GM18858 (cell line): ENCODE measurements around the gene SOX13.
"Not testable (repeated sequence)": the region's sequence is repeated elsewhere in the genome, so short reads cannot be mapped to it uniquely, and the experiment has no call there.

ENCODE experiments used
- ATAC-seq: cut with Tn5 transposase; IDR thresholded peaks from one replicate; pipeline ENCODE4 v1.9.1; 2021; ENCODE audit not compliant: unreplicated experiment

The SOX13 gene

DNA sequence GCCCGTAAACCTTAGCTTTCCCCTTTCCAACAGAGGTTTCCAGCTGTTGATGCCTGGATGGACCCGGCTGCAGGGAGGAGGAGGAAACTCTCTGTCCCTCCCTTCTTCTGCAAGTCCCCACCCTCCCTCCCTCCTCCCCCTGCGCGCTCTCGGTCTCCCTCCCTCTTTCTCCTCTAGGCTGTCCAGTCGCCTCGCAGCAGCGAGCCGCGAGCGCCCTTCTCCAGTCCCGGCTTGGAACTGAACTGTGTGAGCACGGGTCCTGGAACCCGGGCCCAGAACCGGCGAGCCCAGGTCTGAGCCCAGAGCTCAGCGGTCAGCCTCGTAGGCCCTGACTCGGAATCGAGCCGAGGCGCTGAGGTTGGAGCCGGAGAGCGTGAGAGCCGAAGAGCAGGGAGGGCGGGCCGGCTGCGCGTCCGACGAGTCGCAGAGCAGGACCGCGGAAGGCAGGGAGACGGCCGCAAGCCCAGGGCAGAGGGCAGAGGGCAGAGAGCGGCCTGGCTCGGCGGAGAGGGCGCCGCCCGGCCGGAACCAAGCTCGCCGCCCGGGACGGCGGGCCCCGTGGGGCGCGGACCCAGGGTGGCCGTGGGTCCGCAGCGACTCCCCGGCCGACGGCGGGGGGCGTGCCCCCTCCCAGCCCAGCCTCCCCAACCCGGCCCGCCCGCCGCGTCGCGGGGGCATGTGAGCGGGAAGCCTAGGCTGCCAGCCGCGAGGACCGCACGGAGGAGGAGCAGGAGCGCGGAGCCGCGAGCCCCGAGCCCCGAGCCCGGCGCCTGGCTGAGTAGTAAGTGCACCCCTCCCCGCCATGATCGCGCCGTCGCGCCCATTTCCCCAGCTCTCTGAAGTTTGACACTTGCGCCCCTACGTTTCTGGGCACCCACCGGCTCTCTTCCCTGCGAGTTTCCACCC is at the start of gene SOX13:
TSS of gene SOX13 (plus strand) at position 185 of the 906 bp plus-strand sequence. CDS start 39,801 bp downstream, outside the sequence.
- no peak for ATAC-seq

DNA sequence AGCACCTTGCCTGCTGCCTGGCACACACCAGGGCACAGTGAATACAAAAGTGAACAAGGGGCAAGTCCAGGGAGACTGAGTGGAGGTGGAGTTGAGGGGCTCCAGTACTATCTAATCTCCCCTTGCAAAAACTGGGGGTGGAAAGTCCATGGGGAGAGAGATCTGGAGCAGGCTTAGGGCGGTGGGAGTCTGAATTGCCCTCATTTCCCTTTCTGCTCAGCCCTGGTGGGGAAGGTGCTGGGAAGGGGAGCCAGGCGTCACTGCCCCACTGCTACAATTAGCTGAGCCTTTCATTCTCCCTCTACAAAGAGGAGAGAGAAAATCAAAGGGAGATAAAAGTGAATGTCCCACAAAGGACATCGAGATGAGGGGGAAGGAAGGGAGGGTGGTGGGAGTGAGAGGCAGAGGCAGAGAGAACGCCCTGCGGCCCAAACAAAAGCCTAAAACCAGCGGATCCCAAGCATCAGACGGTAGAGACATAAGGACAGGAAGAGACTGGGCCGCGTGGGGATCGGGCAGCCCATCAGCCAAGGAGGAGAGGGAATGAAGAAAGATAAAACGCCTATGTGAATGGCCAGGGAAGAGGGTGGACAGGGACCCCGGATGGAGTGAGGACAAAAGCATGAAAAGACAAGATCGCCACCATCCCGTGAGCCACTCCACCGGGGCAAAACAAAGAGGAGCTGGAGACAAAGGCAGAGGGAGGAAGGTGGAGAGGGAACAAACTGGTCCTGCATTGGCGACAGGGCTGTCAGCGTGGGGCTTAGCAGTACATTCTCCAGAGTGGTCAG is 46.8 kb upstream of the SOX13 start:
- no peak for ATAC-seq

DNA sequence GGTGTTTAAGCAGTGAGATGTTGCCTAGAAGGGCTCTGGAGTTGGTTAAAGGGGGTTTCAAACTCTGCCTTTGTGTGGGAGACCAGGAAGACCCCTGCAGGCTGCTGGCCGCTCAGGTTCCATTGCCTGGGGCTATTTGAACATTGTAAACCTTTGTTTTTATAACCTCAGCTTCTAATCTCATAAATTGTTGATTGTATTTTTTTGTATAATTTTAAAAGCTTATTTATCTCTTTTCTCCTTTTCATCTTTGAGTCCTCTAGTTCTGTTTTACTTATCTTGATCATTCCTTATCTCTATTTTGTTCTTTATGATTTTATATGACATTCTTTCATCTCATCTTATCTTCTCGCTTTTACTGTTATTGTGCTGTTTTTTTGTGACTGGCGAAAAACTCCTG is 45.5 kb upstream of the SOX13 start:
- ATAC-seq, result no peak

DNA sequence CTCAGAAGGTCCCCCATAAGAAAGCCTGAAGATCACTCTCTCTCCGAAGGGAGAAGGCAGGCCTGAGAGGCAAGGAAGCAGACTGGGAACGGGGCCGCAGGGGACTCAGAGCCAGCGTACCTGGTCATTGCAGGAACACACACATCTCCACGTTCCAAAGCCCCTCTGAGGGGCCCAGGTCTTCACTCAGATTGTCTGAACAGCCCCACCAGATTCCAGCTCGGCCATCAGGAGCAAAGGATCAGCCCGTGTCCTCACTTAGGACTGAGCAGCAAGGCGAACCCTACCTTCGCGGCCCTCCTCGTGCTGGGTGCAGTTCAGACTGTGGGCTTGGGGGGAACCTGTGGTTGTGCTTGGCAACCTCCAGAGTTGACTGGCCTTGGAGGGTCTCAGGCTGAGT is 43.9 kb upstream of the SOX13 start:
- no peak for ATAC-seq

DNA sequence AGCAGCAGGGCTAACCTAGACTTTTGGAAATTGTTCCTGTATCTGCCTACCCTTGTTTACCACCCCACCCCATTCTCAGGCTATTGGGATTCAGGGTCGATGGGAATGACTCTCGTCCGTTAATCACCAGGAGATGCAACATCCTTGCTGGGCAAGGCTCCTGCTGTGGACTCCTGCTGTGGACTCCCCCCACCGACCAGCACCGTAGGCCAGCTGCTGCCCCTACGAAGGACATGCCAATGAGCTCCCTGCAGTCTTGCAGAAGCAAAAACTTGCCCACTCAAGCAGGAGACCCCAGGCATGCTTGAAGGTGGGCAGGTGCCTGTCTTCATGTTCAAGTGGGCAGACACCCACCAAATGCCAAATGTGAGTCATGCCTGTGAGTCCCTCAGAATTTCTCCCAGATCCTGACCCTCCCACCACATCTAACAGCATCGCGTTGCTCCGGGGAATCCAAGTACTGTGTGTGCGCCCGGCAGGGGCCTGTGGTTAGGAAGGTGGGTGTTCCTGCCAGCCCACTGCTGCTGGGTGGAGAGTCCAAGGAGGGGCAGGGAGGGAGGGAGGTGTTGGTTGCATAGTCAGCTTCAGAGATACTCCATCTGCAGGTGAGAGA is 41.7 kb upstream of the SOX13 start:
- ATAC-seq, result no peak

DNA sequence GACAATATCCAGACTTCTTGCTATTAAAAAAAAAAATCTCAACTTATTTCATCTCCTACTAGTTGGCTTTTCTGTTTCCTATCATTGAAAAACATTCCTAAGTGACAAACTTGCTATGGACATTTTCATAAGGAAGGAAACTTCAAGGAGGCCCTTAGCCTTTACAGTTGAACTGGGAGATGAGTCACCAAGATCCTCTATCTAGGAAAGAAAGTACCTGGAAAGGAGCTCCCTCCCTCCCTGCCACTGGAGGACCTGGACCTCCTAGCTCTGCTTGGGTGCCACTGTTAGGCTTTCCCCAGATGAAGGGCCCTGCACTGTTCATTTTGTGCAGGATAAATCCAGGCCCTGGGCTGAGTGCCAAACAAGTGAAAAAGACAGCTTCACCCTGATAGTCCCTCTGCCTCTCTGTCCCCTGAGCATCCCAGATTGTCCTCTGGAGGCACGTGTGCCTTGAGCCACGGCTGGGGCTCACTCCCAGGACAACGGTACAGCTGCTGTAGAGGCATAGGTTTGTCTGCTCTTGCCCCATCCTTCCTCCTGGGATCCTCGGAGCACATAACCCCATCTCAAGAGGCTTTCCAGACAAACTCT is 40.2 kb upstream of the SOX13 start:
- ATAC-seq, result no peak

DNA sequence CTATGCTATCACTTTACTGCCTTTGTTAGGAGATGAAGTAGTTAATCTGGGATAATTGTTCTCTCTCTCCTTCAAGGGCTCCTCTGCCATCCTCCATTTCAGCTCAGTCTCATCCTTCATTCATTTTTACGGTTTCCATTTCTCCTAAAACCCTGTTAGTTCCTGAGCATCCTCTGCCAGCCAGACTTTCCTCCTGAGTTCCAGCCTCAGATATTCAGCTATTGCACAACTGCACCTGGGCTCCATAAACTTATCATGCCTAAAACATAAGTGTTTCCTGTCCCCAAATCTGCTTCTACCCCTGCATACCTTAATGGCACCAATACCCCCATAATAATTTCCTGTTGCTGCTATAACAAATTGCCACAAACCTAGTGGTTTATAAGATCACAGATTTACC is 39.6 kb upstream of the SOX13 start:
- ATAC-seq, result no peak

DNA sequence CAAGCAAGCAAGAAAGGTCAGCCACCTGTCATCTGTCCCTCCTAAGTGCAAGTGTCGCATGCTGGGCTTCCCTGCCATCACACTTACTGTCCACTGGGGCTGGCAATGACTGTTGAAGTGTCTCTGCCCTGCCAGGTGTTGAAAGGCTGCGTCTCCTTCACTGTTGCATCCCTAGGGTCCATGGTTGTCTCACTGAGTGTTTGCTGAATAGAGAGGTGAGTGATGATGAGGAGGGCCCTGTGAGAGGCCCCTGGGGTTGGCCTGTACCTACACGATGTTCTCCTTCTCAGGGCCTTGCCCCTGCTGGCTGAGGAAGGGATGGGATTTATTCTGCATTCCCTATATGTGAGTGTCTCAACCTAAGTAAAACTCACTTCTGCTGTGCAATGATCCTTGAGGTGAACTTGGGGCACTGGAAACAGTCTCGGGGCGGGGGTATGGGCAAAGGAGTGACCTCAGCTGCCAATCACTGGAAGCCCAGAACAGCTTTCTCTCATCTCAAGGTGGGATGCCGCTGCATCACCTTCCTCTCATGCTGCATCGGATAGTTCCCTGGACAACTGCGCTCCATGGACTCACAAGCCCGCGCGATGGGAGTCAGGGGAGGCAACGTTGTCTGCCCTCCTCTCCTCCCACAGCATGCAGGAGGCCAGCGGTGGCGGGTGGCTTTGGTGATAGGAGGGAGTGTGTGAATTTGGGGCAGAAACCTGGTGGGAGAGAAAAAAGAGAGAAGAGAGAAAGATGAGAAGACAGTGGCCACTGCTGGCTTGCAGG is 35.8 kb upstream of the SOX13 start:
- ATAC-seq, result no peak

DNA sequence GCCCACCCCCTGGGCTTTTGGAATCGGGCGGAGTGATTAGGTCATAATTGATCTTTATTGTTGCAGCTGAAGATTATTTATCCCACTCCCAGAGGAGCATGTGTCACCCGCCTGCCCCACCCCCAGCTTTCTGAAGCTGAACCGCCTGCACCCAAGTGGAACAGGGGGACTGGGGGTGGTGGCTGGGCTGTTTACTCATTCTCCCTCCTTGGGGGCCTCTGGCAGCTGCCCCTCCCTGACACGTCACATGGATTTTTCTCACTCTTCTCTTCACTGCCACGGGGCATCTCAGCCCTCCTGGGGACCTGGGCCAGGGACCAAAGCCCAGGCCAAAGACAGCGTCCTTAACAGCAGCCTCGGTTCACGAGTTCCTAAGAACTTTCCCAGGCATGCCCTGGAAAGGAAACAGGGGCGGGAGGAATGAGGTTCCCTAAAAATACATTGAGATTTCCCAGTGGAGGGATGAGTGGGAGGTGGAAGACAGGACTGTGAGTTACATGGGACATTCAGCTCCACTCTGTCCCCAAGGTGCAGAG is 31.6 kb upstream of the SOX13 start:
- ATAC-seq, result no peak

DNA sequence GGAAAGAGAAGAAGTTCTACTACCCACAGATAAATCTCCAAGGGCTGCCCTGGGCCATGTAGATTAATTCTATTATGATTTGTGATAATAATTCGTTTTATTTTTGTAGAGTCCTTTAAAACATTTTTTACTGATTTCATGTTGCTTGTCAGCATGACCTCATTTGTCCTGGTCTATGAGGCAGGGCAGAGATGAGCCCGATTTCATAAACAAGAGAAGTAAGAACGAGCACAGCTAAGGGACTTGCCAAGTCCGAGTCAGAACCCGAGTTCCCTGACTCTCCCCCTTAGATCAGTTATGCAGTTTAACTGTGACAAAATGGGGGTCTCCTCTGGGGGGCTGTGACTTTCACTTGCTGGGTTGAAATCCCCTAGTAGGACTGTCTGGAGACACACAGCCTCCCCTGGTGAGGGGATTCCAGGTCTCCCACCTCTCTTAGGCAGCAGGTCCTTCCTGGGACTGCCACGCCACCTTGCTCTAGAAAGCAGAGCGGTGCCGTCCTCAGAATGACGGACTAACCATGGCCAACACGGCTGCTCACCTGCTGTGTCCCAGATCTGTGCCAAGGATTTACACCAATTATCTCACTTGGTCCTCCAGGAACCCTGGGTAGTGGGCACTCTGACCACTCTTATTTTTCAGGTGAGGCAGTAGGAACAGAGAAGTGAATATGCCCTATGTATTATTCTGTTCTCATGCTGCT is 31.0 kb upstream of the SOX13 start:
- ATAC-seq, result no peak

DNA sequence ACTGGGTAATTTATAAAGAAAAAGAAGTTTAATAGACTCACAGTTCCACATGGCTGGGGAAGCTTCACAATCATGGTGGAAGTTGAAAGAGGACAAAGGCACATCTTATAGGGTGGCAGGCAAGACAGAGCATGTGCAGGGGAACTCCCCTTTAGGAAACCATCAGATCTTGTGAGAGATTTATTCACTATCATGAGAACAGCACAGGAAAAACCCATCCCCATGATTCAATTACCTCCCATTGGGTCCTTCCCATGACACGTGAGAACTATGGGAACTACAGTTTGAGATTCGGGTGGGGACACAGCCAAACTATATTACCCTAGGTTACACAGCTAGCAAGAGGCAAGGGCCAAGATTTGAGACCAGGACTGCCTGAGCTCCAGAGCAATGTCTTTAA is 30.4 kb upstream of the SOX13 start:
- no peak for ATAC-seq

DNA sequence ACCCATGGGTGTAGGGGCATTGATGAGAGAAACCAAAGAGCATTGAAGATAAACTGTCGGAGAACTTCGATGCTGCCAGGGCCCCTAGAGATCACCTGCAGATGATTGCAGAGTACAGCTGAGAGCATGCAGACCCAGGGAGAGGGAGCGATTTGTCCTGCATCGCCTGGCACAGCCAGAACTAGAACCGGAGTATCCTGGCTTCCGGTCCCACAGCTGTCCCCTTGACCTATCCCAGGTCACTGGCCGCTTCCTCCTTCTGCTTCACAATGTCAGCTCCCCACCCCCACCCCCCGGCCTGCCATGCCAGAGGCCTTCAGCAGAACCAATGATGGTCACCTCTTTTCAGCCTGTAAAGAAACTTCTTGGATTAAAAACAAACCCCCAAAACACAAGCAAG is 29.2 kb upstream of the SOX13 start:
- ATAC-seq, result no peak

DNA sequence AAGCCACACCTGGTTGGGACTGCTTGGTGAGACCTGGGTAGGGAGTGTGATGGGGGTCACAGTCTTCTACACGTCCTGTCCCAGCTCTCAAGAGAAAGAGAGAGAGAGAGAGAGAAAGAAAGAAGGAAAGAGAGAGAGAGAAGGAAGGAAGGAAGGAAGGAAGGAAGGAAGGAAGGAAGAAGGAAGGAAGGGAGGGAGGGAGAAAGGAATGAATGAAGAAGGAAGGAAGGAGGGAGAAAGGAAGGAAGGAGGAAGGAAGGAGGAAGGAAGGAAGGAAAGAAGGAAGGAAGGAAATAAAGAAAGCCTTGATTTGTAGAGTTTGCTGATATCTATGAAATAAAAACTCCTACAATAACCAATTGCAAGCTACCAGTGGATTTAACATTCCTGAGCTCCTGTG is 28.5 kb upstream of the SOX13 start:
- ATAC-seq, result no peak

DNA sequence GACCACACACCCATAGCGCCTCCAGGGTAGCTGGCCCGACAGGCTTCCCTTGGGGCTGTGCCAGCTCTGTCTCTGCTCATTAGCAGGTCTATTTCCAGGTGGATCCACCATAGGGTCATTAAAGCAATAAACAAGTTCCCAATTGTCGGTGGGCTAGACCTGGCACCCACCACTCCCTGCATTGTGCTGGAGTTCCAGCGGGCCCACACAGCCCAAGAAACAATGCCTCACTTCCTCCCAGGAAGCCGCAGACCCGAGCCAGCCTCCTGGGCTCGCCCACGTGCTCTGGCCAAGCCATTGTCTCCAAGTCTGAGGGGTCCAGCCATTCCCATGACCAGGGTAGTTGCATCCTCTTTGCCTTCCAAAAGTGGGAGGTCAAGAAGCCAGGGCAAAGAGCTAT is 27.5 kb upstream of the SOX13 start:
- ATAC-seq, result no peak

DNA sequence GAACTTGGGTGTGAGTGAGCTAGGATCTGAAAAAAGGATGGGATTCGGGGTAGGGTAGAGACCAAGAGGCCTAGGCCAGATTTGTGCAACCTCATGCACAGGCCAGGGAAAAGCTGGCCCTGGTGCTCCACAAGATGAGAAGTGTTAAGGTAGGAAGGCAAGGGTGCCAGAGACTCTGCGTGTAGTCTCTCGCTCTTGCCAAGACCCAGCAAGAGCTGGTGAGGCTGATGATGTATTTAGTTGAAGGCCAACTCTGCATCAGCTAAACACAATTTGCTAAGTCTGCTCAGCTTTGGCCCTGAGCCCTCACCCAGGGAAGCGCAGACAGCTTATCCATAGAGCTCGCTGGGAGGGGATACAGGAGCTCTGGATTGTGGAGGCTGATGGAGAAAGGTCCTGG is 26.6 kb upstream of the SOX13 start:
- no peak for ATAC-seq

DNA sequence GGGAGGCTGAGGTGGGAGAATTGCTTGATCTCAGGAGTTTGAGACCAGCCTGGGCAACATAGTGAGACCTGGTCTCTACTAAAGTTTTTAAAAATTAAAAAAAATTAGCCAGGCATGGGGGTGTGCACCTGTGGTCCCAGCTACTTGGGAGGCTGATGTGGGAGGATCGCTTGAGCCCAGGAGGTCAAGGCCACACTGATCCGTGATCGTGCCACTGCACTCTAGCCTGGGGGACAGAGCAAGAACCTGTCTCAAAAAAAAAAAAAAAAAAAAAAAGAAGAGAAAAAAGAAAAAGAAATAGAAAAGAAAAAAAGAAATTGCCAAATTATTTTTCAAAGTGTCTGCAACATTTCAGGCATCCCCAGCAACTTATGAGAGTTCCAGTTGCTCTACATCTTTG is 24.1 kb upstream of the SOX13 start:
- ATAC-seq, result not testable (repeated sequence)

DNA sequence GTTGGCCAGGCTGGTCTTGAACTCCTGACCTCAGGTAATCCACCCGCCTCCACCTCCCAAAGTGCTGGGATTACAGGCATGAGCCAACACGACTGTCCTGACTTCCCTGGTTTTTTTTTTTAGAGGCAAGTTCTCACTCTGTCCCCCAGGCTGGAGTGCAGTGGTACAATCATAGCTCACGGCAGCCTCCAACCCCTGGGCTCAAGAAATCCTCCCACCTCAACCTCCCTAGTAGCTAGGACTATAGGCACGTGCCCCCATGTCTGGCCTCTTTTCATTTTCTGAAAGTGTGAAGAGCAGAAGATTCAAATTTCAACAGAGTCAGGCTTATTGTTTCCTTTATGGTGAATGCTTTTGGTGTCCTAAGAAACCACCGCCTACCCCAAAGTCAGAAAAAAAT is 21.7 kb upstream of the SOX13 start:
- ATAC-seq, result no peak

DNA sequence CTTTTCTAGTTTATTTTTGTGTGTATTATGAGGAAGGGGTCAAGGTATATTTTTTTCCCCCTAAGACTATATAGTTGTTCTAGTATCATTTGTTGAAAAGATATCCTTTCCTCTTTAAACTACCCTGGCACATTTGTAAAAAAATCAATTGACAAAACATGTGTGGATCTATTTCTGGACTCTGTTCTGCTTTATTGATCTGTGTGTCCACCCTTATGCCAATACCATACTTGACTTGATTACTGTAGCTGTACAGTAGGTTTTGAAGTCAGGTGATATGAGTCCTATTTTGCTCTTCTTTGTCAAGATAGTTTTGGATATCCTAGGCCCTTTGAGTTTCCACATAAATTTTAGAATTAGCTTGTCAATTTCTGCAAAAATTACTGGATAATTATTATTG is 21.2 kb upstream of the SOX13 start:
- no peak for ATAC-seq

DNA sequence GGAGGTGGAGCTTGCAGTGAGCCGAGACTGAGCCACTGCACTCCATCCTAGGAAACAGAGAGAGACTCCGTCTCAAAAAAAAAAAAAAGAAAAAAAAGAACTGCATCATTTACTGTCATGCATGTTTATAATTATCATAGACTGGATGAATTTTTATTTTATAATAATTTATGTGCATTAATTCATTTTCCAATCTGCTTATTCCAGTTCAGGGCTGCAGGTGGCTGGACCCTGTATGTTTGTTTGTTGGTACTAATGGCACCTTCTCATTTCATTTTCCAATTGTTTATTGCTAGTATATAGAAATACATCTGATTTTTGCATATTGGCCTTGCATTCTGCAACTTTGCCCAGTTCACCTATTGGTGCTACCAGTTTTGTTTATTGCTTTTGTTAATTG is 19.0 kb upstream of the SOX13 start:
- ATAC-seq, result no peak

DNA sequence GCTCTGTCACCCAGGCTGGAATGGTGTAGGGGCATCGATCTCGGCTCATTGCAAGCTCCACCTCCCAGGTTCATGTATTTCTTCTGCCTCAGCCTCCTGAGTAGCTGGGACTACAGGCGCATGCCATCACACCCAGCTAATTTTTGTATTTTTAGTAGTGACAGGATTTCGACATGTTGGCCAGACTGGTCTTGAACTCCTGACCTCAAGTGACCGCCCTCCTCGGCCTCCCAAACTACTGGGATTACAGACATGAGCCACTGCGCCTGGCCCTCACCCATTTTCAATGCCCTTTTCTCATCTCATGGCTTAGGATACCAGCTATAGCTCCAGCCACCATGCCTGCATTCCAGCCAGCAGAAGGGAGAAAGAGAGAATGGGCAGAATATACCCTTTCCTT is 12.9 kb upstream of the SOX13 start:
- ATAC-seq, result no peak
